Stimulated activated CD4-positive, alpha-beta T cell treated with anti-CD3 and anti-CD28 coated beads, Interleukin-12 subunit alpha, Interleukin-12 subunit beta, amount 100 ng/mL, for 4 hours (primary cell): Measurements from ENCODE around the gene NVL.
"Not testable (repeated sequence)": the region's sequence is repeated elsewhere in the genome, so short reads cannot be mapped to it uniquely, and the experiment has no call there.

Experiments used
- DNase-seq: peaks from one replicate; pipeline ENCODE4 v3.0.0-alpha.2; 2020

Gene NVL

DNA sequence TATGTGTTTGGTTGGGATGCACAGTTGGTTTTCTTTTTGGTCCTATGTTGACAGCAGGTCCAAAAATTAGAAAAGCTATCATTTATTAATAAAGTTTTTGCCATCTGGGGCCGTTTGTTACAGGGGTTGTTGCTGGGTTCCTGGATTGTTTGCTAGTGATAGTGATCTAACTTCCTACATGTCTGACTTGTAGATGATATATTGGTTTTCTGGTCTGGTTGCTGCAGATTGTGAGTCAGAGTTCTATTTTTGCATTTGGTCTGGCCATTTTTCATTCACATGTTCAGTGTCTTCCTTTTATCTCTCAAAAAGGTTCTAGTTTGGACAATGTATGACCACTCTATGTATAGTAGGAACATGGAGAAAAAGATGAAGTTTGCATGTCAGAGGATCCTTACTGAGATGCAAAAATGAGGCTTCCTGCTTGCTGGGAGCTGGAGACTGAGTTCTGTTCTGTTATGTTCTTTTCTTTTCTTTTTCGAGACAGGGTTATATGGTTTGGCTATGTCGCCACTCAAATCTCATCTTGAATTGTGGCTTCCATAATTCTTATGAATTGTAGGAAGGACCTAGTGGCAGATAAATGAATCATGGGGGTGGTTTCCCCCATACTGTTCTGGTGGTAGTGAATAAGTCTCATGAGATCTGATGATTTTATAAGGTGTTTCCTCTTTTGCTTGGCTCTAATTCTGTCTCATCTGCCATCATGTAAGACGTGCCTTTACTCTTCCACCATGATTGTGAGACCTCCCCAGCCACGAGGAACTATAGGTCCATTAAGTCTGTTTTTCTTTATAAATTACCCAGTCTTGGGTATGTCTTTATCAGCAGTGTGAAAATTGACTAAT is 4.2 kb upstream of the NVL start:
- DNase-seq = no peak

GRCh38 chr1:224333309-224333926 is 3.4 kb upstream of the NVL start:
- DNase-seq = no peak

- DNase-seq = no peak
Observed at GRCh38 chr1:224331824-224332223, 1.9 kb upstream of the NVL start.

DNA sequence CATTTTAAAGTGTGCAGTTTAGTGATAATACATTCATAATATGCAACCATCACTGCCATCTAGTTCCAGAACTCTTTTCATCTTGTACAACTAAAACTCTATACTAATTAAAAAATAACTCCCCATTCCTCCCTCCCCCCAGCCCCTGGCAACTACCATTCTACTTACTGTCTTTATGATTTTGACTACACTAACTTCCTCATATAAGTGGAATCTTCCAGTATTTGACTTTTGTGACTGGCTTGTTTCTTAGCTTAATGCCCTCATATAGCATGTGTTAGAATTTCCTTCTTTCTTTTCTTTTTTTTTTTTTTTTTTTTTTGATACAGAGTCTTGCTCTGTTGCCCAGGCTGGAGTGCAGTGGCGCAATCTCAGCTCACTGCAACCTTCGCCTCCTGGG is 1.4 kb upstream of the NVL start:
- DNase-seq = no peak

DNA sequence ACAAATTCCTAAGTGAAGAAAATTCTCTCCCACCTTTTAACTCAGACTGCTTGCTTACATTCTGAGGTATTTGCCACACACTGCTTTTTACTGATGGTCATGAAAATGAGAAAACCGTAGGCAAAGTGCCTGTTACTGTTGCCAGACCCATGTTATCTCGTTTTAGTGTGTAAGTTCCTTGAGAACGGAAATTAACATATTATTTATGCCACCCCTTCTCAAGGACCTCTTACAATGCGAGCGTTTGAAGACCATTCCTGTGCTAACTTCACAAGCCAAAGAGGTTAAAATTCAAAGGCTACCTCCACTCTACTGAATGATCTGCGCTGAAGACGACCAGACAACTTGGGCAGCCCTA is 509 bp downstream of the NVL start:
- no peak for DNase-seq

GRCh38 chr1:224328644-224329043 is 1.3 kb downstream of the NVL start:
- no peak for DNase-seq

DNA sequence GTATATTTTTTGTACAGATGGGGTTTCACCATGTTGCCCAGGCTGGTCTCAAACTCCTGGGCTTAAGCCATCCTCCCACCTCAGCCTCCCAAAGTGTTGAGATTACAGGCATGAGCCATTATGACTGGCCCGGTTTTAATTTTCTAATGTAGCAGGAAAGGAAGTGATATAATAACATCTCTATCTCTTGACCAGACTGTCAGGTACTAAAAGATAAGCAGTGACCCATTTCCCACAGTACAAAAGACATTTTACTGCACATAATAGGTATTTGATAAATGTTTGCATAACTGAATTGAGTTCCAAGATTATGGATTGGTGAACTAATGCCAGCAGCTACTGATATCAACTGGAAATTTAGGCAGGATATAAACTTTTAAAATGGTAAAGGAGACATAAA is 4.0 kb downstream of the NVL start:
- DNase-seq = no peak

- DNase-seq = no peak
Observed at GRCh38 chr1:224321706-224322105, 8.3 kb downstream of the NVL start.

DNA sequence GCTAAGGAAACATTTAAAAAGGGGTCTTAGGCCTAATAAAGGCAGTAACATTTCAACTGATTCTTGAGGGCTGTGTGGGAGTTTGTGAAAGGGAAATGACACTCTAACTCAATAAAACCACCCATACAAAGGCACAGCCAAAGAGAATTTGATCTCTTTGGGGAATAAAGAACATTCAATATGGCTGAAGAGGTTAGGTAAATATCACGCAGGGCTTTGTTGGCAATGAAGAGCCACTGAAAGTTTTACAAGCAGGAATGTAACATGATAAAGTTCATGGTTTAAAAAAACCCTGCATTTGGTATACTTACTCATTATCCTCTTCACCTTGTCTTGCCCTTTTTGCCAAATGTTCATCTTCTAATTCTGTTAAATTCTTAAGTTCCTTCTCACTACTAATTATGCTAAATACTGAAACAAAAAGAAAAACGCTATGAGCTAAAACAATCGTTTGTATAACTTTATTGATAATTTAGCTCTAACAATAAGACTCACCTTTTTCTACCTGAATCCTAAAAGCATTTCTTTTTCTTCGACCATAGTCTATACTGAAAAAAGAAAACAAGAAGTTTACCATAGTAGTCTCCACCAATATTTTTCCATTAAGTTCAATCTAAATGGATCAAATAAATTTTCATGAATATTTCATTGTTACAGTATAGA is 12.5 kb downstream of the NVL start:
- no peak for DNase-seq

DNA sequence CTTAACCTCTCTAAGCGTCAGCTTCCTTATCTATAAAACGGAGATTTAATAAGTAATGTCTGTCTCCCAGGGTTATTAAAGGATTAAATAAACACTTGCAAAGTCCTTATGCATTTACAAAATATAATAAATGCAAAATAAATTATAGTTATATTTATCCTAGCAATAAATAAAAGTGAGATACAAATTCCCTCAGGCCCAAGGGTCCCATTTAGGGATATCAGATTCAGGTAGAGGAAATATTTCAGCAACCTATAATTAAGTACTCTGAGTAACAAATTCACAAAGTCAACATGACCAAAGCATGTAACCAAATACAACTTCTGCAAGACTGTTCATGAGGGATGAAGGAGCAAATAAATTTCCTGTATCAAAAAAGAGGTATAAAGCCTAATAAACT is 17.9 kb downstream of the NVL start:
- no peak for DNase-seq

GRCh38 chr1:224311503-224311902 is 18.5 kb downstream of the NVL start:
- not testable (repeated sequence) for DNase-seq

GRCh38 chr1:224308064-224308463 is 21.9 kb downstream of the NVL start:
- no peak for DNase-seq

DNA sequence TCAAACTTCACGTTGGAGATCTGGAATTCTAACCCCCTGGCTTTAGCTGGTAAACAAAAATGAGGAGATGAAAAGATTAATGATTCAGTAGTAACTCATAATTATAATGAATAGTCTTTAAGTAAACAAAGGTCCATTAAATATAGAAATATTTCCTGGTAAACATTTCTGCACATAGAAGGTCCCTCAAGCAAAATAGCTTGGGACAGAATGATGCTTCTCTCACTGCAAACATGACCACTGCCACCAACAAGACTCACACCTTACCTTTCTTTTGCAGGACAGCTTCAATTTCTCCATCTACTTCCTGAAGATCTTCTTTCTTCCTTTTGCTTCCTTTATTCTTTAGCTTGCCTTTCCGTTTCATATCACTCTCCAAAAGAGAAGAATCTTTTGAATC is 25.2 kb downstream of the NVL start:
- DNase-seq = no peak

DNA sequence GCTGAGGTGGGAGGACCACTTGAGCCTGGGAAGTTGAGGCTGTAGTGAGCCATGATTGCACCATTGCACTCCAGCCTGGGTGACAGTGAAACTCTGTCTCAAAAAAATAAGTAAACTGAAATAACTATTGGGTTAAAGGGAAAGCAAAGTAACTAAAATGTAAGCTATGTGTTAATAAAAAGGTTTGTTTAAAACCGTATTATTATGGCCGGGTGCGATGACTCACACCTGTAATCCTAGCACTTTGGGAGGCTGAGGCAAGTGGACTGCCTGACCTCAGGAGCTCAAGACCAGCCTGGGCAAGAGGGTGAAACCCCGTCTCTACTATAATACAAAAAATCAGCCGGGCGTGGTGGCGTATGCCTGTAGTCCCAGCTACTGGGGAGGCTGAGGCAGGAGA is 27.0 kb downstream of the NVL start:
- DNase-seq = no peak

- DNase-seq = no peak
Observed at GRCh38 chr1:224301391-224301790, 28.6 kb downstream of the NVL start.

- no peak for DNase-seq
Observed at GRCh38 chr1:224300346-224300745, 29.6 kb downstream of the NVL start.

DNA sequence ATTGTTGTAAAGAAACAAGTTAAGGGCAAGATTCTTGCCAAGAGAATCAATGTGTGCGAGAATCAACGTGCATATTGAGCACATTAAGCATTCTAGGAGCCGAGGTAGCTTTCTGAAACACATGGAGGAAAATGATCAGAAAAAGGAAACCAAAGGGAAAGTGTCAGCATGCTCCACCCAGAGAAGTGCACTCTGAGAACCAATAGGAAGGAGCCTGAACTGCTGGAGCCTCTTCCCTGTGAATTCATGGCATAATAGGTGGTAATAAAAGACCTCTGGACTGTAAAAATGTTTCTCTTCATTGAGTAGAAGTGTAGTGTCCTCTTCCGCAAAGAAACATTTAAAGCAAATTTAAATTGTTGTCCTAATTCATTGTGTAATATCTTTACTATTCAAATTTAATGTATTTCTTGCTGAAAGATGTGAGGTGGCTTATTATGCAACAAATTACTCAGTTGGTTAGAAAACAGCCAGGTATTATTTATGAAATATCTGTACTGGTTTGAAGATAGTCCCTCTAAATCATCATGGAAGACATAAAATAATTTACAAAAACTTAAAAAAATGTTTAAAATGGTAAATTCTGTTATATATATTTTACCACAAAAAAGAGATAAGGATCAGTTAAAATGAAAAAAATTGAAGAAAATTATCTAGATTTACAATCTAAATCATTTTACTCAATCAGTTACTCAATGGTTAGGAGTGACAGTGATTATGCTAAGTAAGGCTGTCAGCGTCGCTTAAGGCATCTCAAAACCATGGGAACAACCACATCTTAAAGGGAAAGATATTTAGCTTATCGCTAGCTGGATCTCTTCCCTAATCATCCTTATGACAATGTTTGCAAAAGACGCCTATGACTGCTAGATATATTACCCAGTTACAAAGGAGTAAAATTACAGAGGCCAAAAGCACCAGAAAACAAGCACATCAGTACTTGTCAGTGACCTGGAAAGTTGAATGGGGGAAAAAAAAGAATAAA is 31.3 kb downstream of the NVL start:
- DNase-seq = no peak

- DNase-seq = no peak
Observed at GRCh38 chr1:224294775-224295174, 35.2 kb downstream of the NVL start.

GRCh38 chr1:224292419-224292818 is 37.6 kb downstream of the NVL start:
- DNase-seq = no peak

GRCh38 chr1:224289396-224289795 is 40.6 kb downstream of the NVL start:
- no peak for DNase-seq

GRCh38 chr1:224287714-224288113 is 42.3 kb downstream of the NVL start:
- no peak for DNase-seq

- no peak for DNase-seq
Observed at GRCh38 chr1:224282140-224282539, 47.8 kb downstream of the NVL start.
